ENCODE data around the gene ZNF628.

The ZNF628 gene

GRCh38 chr19:55451163-55451964 lies 25.1 kb upstream of the ZNF628 start:
- no peak for DNase-seq

- DNase-seq, result peak; percentile 45
These were observed 24.3 kb upstream of the ZNF628 start for GRCh38 chr19:55451965-55452748.

- peak; percentile 96 for DNase-seq
These were observed 23.6 kb upstream of the ZNF628 start for GRCh38 chr19:55452749-55453346.

GRCh38 chr19:55453511-55454260 lies 22.7 kb upstream of the ZNF628 start:
- no peak for DNase-seq

- peak; percentile 53 for DNase-seq
These were observed 21.6 kb upstream of the ZNF628 start for GRCh38 chr19:55454787-55455243.

- DNase-seq, result no peak
These were observed 20.7 kb upstream of the ZNF628 start for GRCh38 chr19:55455576-55456235.

GRCh38 chr19:55456347-55456746 lies 20.1 kb upstream of the ZNF628 start:
- DNase-seq, result no peak

- no peak for DNase-seq
These were observed 18.5 kb upstream of the ZNF628 start for GRCh38 chr19:55457683-55458457.

- no peak for DNase-seq
These were observed 16.9 kb upstream of the ZNF628 start for GRCh38 chr19:55459551-55459949.

GRCh38 chr19:55459950-55460657 lies 16.3 kb upstream of the ZNF628 start:
- peak; percentile 36 for DNase-seq

- DNase-seq, result peak; percentile 82
These were observed 15.7 kb upstream of the ZNF628 start for GRCh38 chr19:55460670-55461258.

- peak; percentile 99 for DNase-seq
These were observed 15.0 kb upstream of the ZNF628 start, which contains the start of gene ISOC2 for GRCh38 chr19:55461259-55461973. Gene ISOC2, minus strand, starts transcription at chr19:55461642. Its CDS starts 5,156 bp downstream, at chr19:55456486.

GRCh38 chr19:55461974-55462626 lies 14.3 kb upstream of the ZNF628 start:
- DNase-seq, result peak; percentile 17

- DNase-seq, result no peak
These were observed 13.7 kb upstream of the ZNF628 start for GRCh38 chr19:55462722-55463121.

GRCh38 chr19:55463583-55464031 lies 12.8 kb upstream of the ZNF628 start:
- DNase-seq, result no peak

GRCh38 chr19:55464039-55464661 lies 12.3 kb upstream of the ZNF628 start:
- DNase-seq, result no peak

- DNase-seq, result no peak
These were observed 11.8 kb upstream of the ZNF628 start, which contains the start of gene C19orf85 for GRCh38 chr19:55464662-55465054. Gene C19orf85, minus strand, starts transcription at chr19:55464751. Its CDS starts 197 bp downstream, at chr19:55464554.

Data from NCI-H748 treated with DMSO at 0.1 percent for 48 hours (cell line).